CD4-positive, CD25-positive, alpha-beta regulatory T cell (primary cell): ENCODE results near the gene DUSP22. TPM values are rescaled to one million over a fixed set of nuclear protein-coding genes. Genes with fewer than 3 reads are reported as not detected.

ENCODE experiments used
- ATAC-seq, 2 donors: fragments of 150-1000 bp; cut with Tn5 transposase; one replicate each; pipeline ENCODE4 v1.10.0; 2021; ENCODE audit warnings: low read depth in 2 of 2, moderate number of reproducible peaks in 2 of 2, moderate library complexity in 1 of 2
- DNase-seq, 3 donors: peaks; one replicate each; pipeline versions ENCODE4 v3.0.0 to v3.0.0-alpha.2; 2012 to 2022; ENCODE audit warnings: mixed read lengths in 1 of 3
- H3K27ac ChIP-seq: one replicate; pipeline ENCODE4 v1.7.0; 2013; ENCODE audit warnings: mild to moderate bottlenecking, low read length; ENCODE audit not compliant: insufficient read depth, poor library complexity, severe bottlenecking
- H3K27me3 ChIP-seq: one replicate; pipeline ENCODE4 v1.7.0; 2013; ENCODE audit warnings: low read length; ENCODE audit not compliant: control insufficient read depth, insufficient read depth
- H3K36me3 ChIP-seq: one replicate; pipeline ENCODE4 v1.7.0; 2013; ENCODE audit warnings: mild to moderate bottlenecking, low read length, moderate library complexity; ENCODE audit not compliant: control insufficient read depth, insufficient read depth
- H3K4me1 ChIP-seq: 2 replicates; pipeline ENCODE4 v1.7.0; 2013; ENCODE audit warnings: mild to moderate bottlenecking, low read length; ENCODE audit not compliant: insufficient read depth, control insufficient read depth, poor library complexity, severe bottlenecking
- H3K4me3 ChIP-seq: one replicate; pipeline ENCODE4 v1.7.0; 2013; ENCODE audit warnings: low read depth, mild to moderate bottlenecking, low read length, moderate library complexity
- H3K9me3 ChIP-seq, 2 experiments: 1 replicate in 1 of 2; 2 replicates in 1 of 2; pipeline ENCODE4 v1.7.0; 2013; ENCODE audit warnings: low read length in 2 of 2, mild to moderate bottlenecking in 1 of 2, moderate library complexity in 1 of 2; ENCODE audit not compliant: control insufficient read depth in 2 of 2
- H3K27ac Mint-ChIP-seq, 3 donors: one replicate each; pipeline ENCODE4 v1.8.0; 2020 to 2022; ENCODE audit warnings: mild to moderate bottlenecking in 3 of 3, mixed read lengths in 3 of 3, moderate library complexity in 2 of 3
- H3K27me3 Mint-ChIP-seq: one replicate; pipeline ENCODE4 v1.8.0; 2022; ENCODE audit warnings: mild to moderate bottlenecking, mixed read lengths
- H3K36me3 Mint-ChIP-seq: one replicate; pipeline ENCODE4 v1.8.0; 2020; ENCODE audit warnings: mixed read lengths
- H3K4me1 Mint-ChIP-seq, 4 donors: one replicate each; pipeline ENCODE4 v1.8.0; 2020 to 2022; ENCODE audit warnings: mixed read lengths in 4 of 4, mild to moderate bottlenecking in 1 of 4
- H3K4me3 Mint-ChIP-seq, 4 donors: one replicate each; pipeline ENCODE4 v1.8.0; 2020 to 2022; ENCODE audit warnings: mild to moderate bottlenecking in 4 of 4, mixed read lengths in 4 of 4, moderate library complexity in 3 of 4
- H3K9me3 Mint-ChIP-seq, 7 donors: one replicate each; pipeline ENCODE4 v1.8.0; 2020 to 2022; ENCODE audit warnings: mixed read lengths in 7 of 7, mild to moderate bottlenecking in 3 of 7, moderate library complexity in 2 of 7
- polyA plus RNA-seq, 4 donors: library from polyadenylated mRNA; unstranded; fragments of 300-500 nt; fragmentation: Illumina TruSeq; gene quantifications; one replicate each; pipeline ENCODE4 v1.2.3, GENCODE V29; 2021
- total RNA-seq: library from RNA; stranded (reverse); gene quantifications from one replicate; pipeline ENCODE4 v1.2.3, GENCODE V29; 2022

The DUSP22 gene
- total and polyA plus RNA-seq, 5 donors from 2014 or later = 45.5 to 48.5 (median 46.6) TPM

DNA sequence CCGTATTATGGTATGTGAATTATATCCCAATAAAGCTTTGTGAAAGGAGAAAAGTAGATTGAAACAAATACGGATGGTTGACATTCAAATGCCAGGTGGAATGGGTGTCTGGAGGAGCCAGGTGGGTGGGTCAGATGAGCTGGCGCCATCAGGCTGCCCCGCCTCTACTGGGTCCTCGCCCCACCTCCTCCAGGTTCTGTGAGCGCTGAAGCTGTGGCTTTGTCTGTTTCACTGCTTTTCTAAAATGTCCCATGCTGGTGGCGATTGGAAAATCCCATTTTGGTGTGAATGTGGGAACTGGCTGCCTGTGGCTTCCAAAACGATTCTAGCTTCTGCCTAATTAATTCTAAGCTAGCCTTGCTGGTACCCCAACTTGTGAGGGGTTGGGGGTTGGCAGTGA, 16.5 kb downstream of the DUSP22 start:
- ATAC-seq (no peak), DNase-seq (no peak)
- Mint-ChIP-seq H3K27ac (no peak overlapping the region), H3K27me3 (no peaks in the 10 kb centered on the region), H3K36me3 (peaks cover 14% of the 10 kb centered on the region), H3K4me3 (no peak overlapping the region), H3K4me1 (peaks cover 24 to 26% (median 24%) of the 10 kb centered on the region in 4 donors), H3K9me3 (peaks cover 0 to 2% (median 0%) of the 10 kb centered on the region in 7 donors)
- Histone ChIP-seq H3K36me3 (peaks cover 4% of the 10 kb centered on the region), H3K27me3 (no peaks in the 10 kb centered on the region), H3K27ac (no peak overlapping the region), H3K9me3 (no peaks in the 10 kb centered on the region), H3K4me1 (peaks cover 15% of the 10 kb centered on the region), H3K4me3 (no peak overlapping the region)

DNA sequence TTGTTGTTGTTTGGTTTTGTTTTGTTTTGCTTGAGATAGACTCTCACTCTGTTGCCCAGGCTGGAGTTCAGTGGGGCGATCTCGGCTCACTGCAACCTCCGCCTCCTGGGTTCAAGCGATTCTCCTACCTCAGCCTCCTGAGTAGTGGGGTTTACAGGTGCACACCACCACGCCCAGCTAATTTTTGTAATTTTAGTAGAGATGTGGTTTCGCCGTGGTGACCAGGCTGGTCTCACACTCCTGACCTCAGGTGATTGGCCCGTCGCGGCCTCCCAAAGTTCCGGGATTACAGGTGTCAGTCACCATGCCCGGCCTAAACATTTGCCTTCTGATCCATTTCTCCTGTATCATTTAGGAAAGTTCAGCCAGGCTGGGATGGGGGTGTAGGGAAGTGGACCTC, 17.7 kb downstream of the DUSP22 start:
- Histone ChIP-seq H3K27ac (no peak overlapping the region), H3K4me3 (no peak overlapping the region), H3K4me1 (peaks cover 15% of the 10 kb centered on the region), H3K9me3 (no peaks in the 10 kb centered on the region), H3K27me3 (no peaks in the 10 kb centered on the region), H3K36me3 (peaks cover 4% of the 10 kb centered on the region)
- H3K9me3 Mint-ChIP-seq = peaks cover 0 to 2% (median 0%) of the 10 kb centered on the region in 7 donors
- H3K36me3 Mint-ChIP-seq = peaks cover 9% of the 10 kb centered on the region
- H3K27me3 Mint-ChIP-seq = no peaks in the 10 kb centered on the region
- peaks cover 23 to 30% (median 26%) of the 10 kb centered on the region in 4 donors for H3K4me1 Mint-ChIP-seq
- H3K4me3 Mint-ChIP-seq = no peak overlapping the region
- ATAC-seq (no peak), DNase-seq (no peak)
- no peak overlapping the region for H3K27ac Mint-ChIP-seq

DNA sequence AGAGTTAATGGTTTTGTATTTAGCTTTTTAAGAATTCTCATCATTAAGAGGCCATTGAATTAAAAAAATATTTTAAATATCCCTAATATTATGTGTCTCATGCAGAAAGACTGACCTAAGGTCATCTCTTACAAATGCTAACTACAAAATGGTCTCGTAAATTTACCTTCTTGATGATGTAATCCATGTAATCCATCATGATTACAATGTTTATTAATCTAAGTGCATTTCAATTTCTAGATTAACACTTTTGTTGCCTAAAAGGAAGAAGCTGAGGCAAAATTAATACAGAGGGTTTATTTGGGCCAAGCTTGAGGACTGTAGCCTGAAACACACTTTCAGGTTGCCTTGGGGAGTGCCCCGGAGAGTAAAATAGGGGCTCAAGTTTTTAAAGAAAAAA, 18.4 kb downstream of the DUSP22 start:
- Mint-ChIP-seq H3K9me3 (peaks cover 0 to 4% (median 0%) of the 10 kb centered on the region in 7 donors), H3K27me3 (no peaks in the 10 kb centered on the region), H3K4me3 (no peak overlapping the region), H3K4me1 (peaks cover 24 to 34% (median 30%) of the 10 kb centered on the region in 4 donors), H3K27ac (peak overlapping the region in 1 of 3 donors; percentile 3), H3K36me3 (peaks cover 11% of the 10 kb centered on the region)
- peaks cover 4% of the 10 kb centered on the region for H3K36me3 ChIP-seq
- H3K4me1 ChIP-seq = peaks cover 15% of the 10 kb centered on the region
- H3K9me3 ChIP-seq = no peaks in the 10 kb centered on the region
- ATAC-seq (no peak), DNase-seq (no peak)
- no peaks in the 10 kb centered on the region for H3K27me3 ChIP-seq
- no peak overlapping the region for H3K4me3 ChIP-seq
- H3K27ac ChIP-seq = no peak overlapping the region

DNA sequence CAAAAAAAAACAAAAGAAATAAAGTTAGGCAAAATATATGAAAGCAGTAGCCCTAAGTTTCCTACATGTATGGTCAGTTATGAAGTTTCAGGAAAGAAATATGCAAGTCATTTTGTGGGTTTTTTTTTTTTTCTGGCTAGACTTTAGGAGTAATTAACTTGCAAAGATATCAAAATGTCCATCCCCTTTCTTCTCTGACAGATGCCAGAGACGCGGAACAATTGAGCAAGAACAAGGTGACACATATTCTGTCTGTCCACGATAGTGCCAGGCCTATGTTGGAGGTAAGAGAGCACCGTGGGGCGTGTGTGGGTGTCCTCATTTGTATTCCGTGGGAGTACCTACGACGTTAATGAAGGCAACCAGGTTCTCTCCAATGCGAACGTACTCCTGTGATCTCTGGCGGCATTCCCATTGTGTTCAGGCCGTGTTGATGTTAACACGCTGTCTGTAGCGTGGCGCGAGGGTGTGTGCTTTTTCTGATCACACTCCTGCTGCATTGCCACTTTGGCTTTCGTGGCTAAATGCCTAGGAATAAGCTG, 19.5 kb downstream of the DUSP22 start:
- Mint-ChIP-seq H3K4me1 (peaks cover 26 to 41% (median 38%) of the 10 kb centered on the region in 4 donors), H3K4me3 (no peak overlapping the region), H3K9me3 (peaks cover 0 to 5% (median 0%) of the 10 kb centered on the region in 7 donors), H3K27ac (peak overlapping the region in 1 of 3 donors; percentile 10), H3K36me3 (peaks cover 12% of the 10 kb centered on the region), H3K27me3 (no peaks in the 10 kb centered on the region)
- ATAC-seq (no peak), DNase-seq (no peak)
- H3K27me3 ChIP-seq = no peaks in the 10 kb centered on the region
- peaks cover 2% of the 10 kb centered on the region for H3K36me3 ChIP-seq
- H3K4me1 ChIP-seq = peaks cover 15% of the 10 kb centered on the region
- H3K27ac ChIP-seq = no peak overlapping the region
- H3K4me3 ChIP-seq = no peak overlapping the region
- H3K9me3 ChIP-seq = no peaks in the 10 kb centered on the region

DNA sequence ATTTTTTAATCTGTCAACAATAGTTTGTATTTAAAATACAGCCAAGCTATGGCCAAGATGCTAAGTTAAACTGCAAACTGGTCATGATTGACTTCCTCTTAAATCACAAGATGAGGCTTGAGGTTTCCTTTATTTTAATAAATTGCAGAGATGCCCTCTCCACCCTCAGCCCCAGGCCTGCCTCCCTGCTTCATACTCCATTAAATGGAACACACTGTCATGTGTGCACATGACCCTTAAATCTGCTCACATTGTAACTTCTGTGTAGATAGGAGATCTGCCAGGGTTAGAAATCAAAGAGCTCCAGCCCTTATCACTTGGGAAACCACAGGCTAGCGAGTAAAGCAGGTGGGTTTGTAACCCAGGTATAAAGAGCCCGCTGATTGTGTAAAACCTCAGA, 20.8 kb downstream of the DUSP22 start:
- Histone ChIP-seq H3K9me3 (no peaks in the 10 kb centered on the region), H3K4me3 (peak overlapping the region; percentile 4), H3K4me1 (peaks cover 15% of the 10 kb centered on the region), H3K27me3 (no peaks in the 10 kb centered on the region), H3K27ac (no peak overlapping the region), H3K36me3 (peaks cover 1% of the 10 kb centered on the region)
- no peaks in the 10 kb centered on the region for H3K27me3 Mint-ChIP-seq
- H3K4me1 Mint-ChIP-seq = peaks cover 26 to 52% (median 41%) of the 10 kb centered on the region in 4 donors
- peak overlapping the region in 3 of 4 donors; percentile 9 to 58 (median 44) for H3K4me3 Mint-ChIP-seq
- DNase-seq (no peak), ATAC-seq (peak in 1 of 2 donors; percentile 34)
- H3K27ac Mint-ChIP-seq = peak overlapping the region in 2 of 3 donors; percentile 5 to 33
- H3K36me3 Mint-ChIP-seq = peaks cover 7% of the 10 kb centered on the region
- H3K9me3 Mint-ChIP-seq = peaks cover 0 to 6% (median 0%) of the 10 kb centered on the region in 7 donors

DNA sequence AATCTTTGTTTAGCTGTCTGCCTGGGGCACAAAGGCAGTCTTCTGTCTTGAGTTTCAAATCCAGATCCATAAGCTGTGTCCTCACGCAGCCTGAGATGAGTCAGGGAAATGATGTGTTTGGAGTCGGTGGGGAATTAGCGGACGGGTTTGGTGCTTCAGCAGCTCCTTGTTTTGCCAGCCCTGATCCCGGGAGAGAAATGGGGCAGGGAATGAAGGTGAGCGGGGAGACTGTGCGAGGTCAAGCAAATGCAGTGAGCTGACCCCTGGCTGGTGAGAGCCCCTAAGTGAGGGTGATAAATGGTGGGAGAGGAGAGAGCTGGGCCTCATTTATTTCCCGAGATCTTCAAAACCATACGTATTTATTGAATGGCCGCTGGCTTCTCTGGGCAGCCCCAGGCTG, 21.6 kb downstream of the DUSP22 start:
- DNase-seq (no peak), ATAC-seq (no peak)
- Histone ChIP-seq H3K27ac (no peak overlapping the region), H3K9me3 (no peaks in the 10 kb centered on the region), H3K36me3 (no peaks in the 10 kb centered on the region), H3K4me3 (no peak overlapping the region), H3K27me3 (no peaks in the 10 kb centered on the region), H3K4me1 (peaks cover 17% of the 10 kb centered on the region)
- H3K27me3 Mint-ChIP-seq = no peaks in the 10 kb centered on the region
- H3K36me3 Mint-ChIP-seq = peaks cover 3% of the 10 kb centered on the region
- peaks cover 26 to 55% (median 45%) of the 10 kb centered on the region in 4 donors for H3K4me1 Mint-ChIP-seq
- H3K9me3 Mint-ChIP-seq = peaks cover 0 to 4% (median 0%) of the 10 kb centered on the region in 7 donors
- no peak overlapping the region for H3K4me3 Mint-ChIP-seq
- H3K27ac Mint-ChIP-seq = no peak overlapping the region

DNA sequence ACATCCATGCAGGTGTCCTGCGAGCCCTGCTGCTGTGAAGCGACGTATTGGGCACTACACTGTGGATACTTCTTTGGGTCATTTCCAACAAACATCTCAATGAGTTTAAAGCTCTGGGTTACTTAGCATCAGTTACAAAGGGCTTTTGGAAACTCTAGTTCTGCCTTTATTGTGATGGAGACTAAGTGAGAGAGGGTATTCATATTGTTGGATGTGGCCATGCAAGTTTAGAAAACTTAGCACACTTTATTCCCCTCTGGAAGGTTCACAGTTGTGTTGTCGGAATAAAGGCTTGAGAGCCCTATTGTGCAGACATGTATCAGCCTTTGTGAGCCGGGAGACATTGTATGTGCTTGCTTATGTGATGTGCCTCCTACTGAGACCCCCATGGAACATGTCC, 22.1 kb downstream of the DUSP22 start:
- Mint-ChIP-seq H3K4me3 (no peak overlapping the region), H3K27me3 (no peaks in the 10 kb centered on the region), H3K4me1 (peaks cover 26 to 55% (median 48%) of the 10 kb centered on the region in 4 donors), H3K36me3 (peaks cover 6% of the 10 kb centered on the region), H3K9me3 (peaks cover 0 to 4% (median 0%) of the 10 kb centered on the region in 7 donors), H3K27ac (no peak overlapping the region)
- ATAC-seq = no peak
- peaks cover 21% of the 10 kb centered on the region for H3K4me1 ChIP-seq
- no peaks in the 10 kb centered on the region for H3K9me3 ChIP-seq
- H3K4me3 ChIP-seq = no peak overlapping the region
- H3K27ac ChIP-seq = no peak overlapping the region
- no peak for DNase-seq
- H3K27me3 ChIP-seq = no peaks in the 10 kb centered on the region
- H3K36me3 ChIP-seq = no peaks in the 10 kb centered on the region

DNA sequence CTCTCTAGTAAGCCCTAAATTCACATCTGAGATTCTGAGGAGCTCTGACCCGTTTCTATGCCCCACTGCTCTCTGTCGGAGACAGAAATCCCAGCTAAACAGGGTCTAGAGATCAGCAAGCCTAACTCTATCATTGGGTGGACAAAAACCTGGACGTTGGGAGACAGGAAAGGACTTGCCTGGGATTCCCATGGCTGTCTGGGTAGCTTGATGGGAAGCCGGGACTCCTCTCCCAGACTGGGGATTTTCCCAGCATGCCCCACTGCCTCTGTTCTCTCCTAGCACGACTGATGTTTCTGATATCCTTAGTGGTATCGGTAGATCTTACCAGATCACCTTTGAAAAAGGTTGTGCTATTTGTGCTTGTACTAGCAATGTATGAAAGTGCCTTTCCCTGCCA, 22.9 kb downstream of the DUSP22 start:
- peaks cover 0 to 4% (median 0%) of the 10 kb centered on the region in 7 donors for H3K9me3 Mint-ChIP-seq
- H3K4me3 Mint-ChIP-seq = peak overlapping the region in 1 of 4 donors; percentile 15
- peaks cover 29% of the 10 kb centered on the region for H3K4me1 ChIP-seq
- no peak overlapping the region for H3K4me3 ChIP-seq
- peak overlapping the region in 1 of 3 donors; percentile 16 for H3K27ac Mint-ChIP-seq
- H3K27me3 Mint-ChIP-seq = no peaks in the 10 kb centered on the region
- ATAC-seq = no peak
- peaks cover 6% of the 10 kb centered on the region for H3K36me3 Mint-ChIP-seq
- no peaks in the 10 kb centered on the region for H3K36me3 ChIP-seq
- H3K27me3 ChIP-seq = no peaks in the 10 kb centered on the region
- no peak for DNase-seq
- no peak overlapping the region for H3K27ac ChIP-seq
- H3K4me1 Mint-ChIP-seq = peaks cover 26 to 55% (median 51%) of the 10 kb centered on the region in 4 donors
- no peaks in the 10 kb centered on the region for H3K9me3 ChIP-seq
